Measurements from ENCODE around the gene ENPP1.

DNA sequence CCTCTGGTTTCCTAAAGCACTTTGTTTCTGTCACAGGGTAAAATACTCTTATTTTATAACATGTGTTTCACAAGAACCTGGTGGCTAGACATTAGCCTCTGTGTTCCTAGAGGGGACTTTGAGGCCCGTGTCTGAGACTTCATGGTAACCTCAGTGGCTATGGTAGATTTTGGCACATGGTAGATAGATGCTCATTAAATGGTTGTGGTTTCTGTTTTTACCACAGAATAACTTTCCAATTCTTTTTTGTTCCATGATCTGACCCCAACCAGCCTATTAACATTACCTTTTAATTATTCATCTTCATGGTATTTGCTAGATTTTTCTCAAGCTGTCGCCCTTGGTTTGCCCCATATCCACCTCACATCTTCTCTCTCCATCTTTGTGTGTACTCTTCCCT is 109.0 kb downstream of the ENPP1 start:
- TF ChIP-seq, protein P1, sequence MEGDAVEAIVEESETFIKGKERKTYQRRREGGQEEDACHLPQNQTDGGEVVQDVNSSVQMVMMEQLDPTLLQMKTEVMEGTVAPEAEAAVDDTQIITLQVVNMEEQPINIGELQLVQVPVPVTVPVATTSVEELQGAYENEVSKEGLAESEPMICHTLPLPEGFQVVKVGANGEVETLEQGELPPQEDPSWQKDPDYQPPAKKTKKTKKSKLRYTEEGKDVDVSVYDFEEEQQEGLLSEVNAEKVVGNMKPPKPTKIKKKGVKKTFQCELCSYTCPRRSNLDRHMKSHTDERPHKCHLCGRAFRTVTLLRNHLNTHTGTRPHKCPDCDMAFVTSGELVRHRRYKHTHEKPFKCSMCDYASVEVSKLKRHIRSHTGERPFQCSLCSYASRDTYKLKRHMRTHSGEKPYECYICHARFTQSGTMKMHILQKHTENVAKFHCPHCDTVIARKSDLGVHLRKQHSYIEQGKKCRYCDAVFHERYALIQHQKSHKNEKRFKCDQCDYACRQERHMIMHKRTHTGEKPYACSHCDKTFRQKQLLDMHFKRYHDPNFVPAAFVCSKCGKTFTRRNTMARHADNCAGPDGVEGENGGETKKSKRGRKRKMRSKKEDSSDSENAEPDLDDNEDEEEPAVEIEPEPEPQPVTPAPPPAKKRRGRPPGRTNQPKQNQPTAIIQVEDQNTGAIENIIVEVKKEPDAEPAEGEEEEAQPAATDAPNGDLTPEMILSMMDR (IDR thresholded peaks at IDR 0.05): no peak
- no peak for TF ChIP-seq POLR2A (IDR thresholded peaks at IDR 0.05)

All from heart left ventricle (tissue), 13 donors.